ENCODE results near the gene CMSS1. TPM values are rescaled to one million over a fixed set of nuclear protein-coding genes. Genes with fewer than 3 reads are reported as not detected.
"Not testable (repeated sequence)": the region's sequence is repeated elsewhere in the genome, so short reads cannot be mapped to it uniquely, and the experiment has no call there.

The CMSS1 gene
- total RNA-seq, 4 donors from 2014 or later = 23.2 to 89.5 (median 67.6) TPM

DNA sequence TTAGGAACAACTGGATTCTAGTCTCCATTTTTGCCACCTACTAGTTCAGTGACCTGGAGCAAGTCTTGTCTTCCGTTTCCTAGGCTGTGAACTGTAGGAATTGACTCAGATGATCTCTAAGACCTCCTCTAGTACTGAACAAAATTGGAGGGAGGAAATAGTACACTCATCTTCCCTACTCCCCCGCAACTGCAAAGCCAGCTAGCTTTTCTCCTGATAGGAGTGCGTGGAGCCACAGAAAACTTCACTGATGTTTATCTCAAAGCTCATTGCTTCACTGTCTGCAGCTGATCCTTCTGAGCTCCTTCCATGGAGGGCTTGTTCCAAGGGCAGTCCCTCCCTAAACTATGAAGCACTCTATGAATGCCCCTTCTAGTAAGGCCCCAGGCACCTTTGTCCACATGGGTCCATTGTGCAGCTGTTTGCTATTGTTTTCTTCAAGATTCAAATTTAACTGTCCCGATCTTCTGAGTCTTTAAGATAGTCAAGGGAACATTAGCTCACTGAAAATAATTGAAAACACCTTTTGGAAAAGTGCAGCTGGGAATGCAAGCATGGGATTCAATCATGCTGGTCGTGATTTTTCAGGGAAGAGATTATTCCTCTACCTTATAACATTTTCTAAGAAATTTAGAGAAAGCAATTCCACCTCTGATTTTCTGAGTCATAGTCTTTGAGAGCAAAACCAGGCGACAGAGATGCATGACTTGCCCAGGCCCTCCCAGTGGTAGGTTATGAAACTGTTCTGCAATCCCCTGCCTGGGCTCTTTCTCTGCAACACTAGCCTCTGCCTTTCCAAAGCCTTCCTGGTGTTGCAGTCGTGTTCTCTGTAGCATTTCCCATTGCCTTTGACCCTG is 272.4 kb downstream of the CMSS1 start:
- intact Hi-C loops (cut with DNase I; ENCODE audit: low total_unique reads) = loop anchor here (10.0 kb wide), 1 partner anchor 245 kb away; the partner anchor contains the start of gene NIT2
- Histone ChIP-seq H3K4me3 (no peak overlapping the region), H3K4me1 (peaks cover 63 to 76% of the 10 kb centered on the region in 2 donors)

DNA sequence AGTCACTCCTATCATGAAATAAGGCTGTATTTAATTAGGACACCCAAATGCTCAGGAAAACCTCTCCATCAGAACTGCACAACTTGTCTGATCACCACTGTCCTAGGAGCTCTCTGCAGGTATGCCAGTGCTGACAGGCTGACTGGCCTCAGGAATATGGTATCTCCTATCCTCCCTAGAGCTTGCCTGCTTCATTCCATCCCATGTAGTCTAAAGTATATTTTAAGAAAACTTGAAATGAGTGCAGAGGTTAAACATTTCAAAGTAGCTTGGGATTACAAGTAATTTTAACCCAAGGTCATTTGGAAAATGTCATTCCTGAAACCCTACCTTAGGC is 273.0 kb downstream of the CMSS1 start:
- in situ Hi-C loops (cut with MboI; ENCODE audit: low sequenced_read_pairs in 4 of 4) (no loop called here), intact Hi-C loops (cut with DNase I; ENCODE audit: low total_unique reads) (loop anchor here (10.0 kb wide), 1 partner anchor 244 kb away; the partner anchor contains the start of gene NIT2)
- H3K4me1 ChIP-seq = peaks cover 63 to 75% of the 10 kb centered on the region in 2 donors
- H3K27me3 ChIP-seq = no peaks in the 10 kb centered on the region
- H3K4me3 ChIP-seq = no peak overlapping the region
- no peak for DNase-seq
- H3K9me3 ChIP-seq = no peaks in the 10 kb centered on the region
- no peaks in the 10 kb centered on the region for H3K36me3 ChIP-seq
- peak overlapping the region; percentile 78 to 90 (median 81) for H3K27ac ChIP-seq
- no peak for TF ChIP-seq POLR2A (IDR thresholded peaks at IDR 0.05)
- TF ChIP-seq, protein P1, sequence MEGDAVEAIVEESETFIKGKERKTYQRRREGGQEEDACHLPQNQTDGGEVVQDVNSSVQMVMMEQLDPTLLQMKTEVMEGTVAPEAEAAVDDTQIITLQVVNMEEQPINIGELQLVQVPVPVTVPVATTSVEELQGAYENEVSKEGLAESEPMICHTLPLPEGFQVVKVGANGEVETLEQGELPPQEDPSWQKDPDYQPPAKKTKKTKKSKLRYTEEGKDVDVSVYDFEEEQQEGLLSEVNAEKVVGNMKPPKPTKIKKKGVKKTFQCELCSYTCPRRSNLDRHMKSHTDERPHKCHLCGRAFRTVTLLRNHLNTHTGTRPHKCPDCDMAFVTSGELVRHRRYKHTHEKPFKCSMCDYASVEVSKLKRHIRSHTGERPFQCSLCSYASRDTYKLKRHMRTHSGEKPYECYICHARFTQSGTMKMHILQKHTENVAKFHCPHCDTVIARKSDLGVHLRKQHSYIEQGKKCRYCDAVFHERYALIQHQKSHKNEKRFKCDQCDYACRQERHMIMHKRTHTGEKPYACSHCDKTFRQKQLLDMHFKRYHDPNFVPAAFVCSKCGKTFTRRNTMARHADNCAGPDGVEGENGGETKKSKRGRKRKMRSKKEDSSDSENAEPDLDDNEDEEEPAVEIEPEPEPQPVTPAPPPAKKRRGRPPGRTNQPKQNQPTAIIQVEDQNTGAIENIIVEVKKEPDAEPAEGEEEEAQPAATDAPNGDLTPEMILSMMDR (IDR thresholded peaks at IDR 0.05 in 4 of 5, conservative IDR thresholded peaks at IDR 0.05 in 1 of 5) = no peak
- peak; percentile 13 to 60 for ATAC-seq

More for the DNA sequence above, 272.4 kb downstream of the CMSS1 start:
- DNase-seq (peak; percentile 35 to 82), ATAC-seq (peak; percentile 80 to 95)
- no peaks in the 10 kb centered on the region for H3K36me3 ChIP-seq
- H3K27me3 ChIP-seq = no peaks in the 10 kb centered on the region
- H3K27ac ChIP-seq = peak overlapping the region; percentile 78 to 90 (median 81)
- TF ChIP-seq, protein P1 (IDR thresholded peaks at IDR 0.05 in 4 of 5, conservative IDR thresholded peaks at IDR 0.05 in 1 of 5) = peak; percentile 31 to 60 (median 52)
- no peak for TF ChIP-seq POLR2A (IDR thresholded peaks at IDR 0.05)
- no peaks in the 10 kb centered on the region for H3K9me3 ChIP-seq
- in situ Hi-C loops (cut with MboI; ENCODE audit: low sequenced_read_pairs in 4 of 4) = no loop called here

DNA sequence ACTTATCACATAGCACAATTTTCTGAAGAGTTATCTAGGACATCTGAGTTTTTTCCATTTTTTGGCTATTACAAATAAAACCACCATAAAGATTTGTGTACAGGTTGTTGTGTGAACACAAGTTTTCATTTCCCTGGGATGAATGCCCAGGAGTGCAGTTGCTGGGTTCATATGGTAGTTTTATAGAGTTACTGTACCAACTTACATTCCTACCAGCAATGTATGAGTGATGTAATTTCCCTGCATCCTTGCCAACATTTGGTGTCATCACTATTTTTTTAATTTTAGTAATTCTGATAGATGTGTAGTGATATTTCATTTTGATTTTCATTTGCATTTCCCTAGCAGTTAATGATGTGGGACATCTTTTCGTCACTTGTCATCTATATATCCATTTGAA is 276.2 kb downstream of the CMSS1 start:
- TF ChIP-seq, protein P1 (IDR thresholded peaks at IDR 0.05 in 4 of 5, conservative IDR thresholded peaks at IDR 0.05 in 1 of 5) = no peak
- TF ChIP-seq POLR2A (IDR thresholded peaks at IDR 0.05) = no peak
- ATAC-seq = no peak
- Histone ChIP-seq H3K27ac (peak overlapping the region; percentile 78 to 90 (median 81)), H3K27me3 (no peaks in the 10 kb centered on the region), H3K36me3 (no peaks in the 10 kb centered on the region), H3K4me1 (peaks cover 81 to 85% of the 10 kb centered on the region in 2 donors), H3K4me3 (peak overlapping the region in 1 of 4 donors; percentile 15), H3K9me3 (no peaks in the 10 kb centered on the region)
- intact Hi-C loops (cut with DNase I; ENCODE audit: low total_unique reads) (loop anchor here (10.0 kb wide), 1 partner anchor 241 kb away; the partner anchor contains the start of gene NIT2), in situ Hi-C loops (cut with MboI; ENCODE audit: low sequenced_read_pairs in 4 of 4) (no loop called here)
- DNase-seq = no peak

DNA sequence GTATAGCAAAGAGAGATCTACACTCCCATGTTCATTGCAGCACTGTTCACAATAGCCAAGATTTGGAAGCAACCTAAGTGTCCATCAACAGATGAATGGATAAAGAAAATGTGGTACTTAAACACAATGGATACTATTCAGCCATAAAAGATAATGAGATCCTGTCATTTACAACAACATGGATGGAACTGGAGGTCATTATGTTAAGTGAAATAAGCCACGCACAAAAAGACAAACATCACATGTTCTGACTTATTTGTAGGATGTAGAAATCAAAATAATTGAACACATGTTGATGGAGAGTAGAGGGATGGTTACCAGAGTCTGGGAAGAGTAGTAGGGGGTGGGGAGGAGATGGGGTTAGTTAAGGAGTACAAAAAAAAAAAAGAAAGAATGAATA is 278.6 kb downstream of the CMSS1 start:
- H3K9me3 ChIP-seq; DNase-seq; H3K4me3 ChIP-seq; H3K27me3 ChIP-seq; H3K36me3 ChIP-seq; in situ Hi-C loops (cut with MboI; ENCODE audit: low sequenced_read_pairs in 4 of 4); ATAC-seq: not testable (repeated sequence)
- Histone ChIP-seq H3K27ac (peak overlapping the region; percentile 78 to 90 (median 81)), H3K4me1 (peaks cover 74 to 85% of the 10 kb centered on the region in 2 donors)
- intact Hi-C loops (cut with DNase I; ENCODE audit: low total_unique reads) = loop anchor here (10.0 kb wide), 1 partner anchor 239 kb away; the partner anchor contains the start of gene NIT2

DNA sequence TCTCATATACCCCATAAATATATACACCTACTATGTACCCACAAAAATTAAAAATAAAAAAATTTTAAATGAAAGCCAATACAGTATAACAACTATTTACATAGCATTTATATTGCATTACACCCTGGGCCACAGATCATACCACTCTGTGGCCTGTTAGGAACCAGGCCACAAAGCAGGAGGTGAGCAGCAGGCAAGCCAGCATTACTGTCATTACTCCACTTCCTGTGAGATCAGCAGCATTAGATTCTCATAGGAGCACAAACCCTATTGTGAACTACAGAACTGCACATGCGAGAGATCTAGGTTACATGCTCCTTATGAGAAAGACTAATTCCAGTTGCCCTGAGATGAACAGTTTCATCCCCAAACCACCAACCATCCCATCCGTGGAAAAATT is 279.2 kb downstream of the CMSS1 start:
- in situ Hi-C loops (cut with MboI; ENCODE audit: low sequenced_read_pairs in 4 of 4) (no loop called here), intact Hi-C loops (cut with DNase I; ENCODE audit: low total_unique reads) (loop anchor here (10.0 kb wide), 1 partner anchor 238 kb away; the partner anchor contains the start of gene NIT2)
- no peak for TF ChIP-seq POLR2A (IDR thresholded peaks at IDR 0.05)
- TF ChIP-seq, protein P1 (IDR thresholded peaks at IDR 0.05 in 4 of 5, conservative IDR thresholded peaks at IDR 0.05 in 1 of 5) = no peak
- Histone ChIP-seq H3K36me3 (no peaks in the 10 kb centered on the region), H3K27me3 (no peaks in the 10 kb centered on the region), H3K27ac (peak overlapping the region; percentile 78 to 90 (median 81)), H3K4me3 (no peak overlapping the region), H3K4me1 (peaks cover 69 to 79% of the 10 kb centered on the region in 2 donors), H3K9me3 (no peaks in the 10 kb centered on the region)
- DNase-seq = no peak
- ATAC-seq = peak; percentile 8 to 34
